ENCODE results near the gene MFAP4.

Gene MFAP4

GRCh38 chr17:19409509-19409908, 22.5 kb upstream of the MFAP4 start:
- no peak for DNase-seq

- DNase-seq = no peak
Measured at GRCh38 chr17:19409066-19409465, 22.1 kb upstream of the MFAP4 start.

GRCh38 chr17:19408346-19408710, 21.3 kb upstream of the MFAP4 start:
- DNase-seq = no peak

DNA sequence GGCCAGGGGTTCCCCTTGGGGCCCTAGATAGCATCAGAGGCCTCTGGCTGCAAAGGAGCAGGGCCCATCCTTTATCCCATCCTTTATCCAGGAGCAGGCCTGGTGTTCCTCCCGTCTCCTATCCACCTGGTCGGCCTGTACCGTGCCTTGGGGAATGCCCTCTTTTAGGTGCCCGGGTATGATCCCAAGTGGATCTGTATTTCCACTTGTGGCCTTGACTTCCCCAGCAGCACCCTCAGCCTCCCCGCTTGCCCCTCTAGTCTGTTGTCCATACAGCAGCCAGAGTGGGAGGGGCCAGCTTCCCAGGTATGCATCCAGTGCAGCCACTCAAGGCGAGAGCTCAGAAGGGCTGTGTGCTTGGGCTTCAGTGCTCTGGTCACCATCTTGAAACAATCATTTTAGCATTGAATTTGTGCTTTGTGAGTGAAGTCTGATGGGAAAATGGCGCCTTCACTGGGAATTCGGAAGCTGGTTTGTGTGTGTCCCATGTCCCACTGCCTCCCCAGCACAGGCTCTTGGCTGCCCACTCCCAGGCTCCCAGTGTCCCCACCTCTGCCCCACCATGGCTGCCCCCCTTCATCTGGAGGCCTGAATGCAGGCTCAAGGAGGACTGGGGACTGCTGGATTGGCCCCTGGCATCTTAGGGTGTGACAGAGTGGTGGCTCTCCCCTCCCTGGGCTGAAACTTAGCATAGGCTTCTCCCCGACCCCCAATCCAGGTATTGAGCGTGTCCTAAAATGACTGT, 20.8 kb upstream of the MFAP4 start:
- no peak for DNase-seq

GRCh38 chr17:19405114-19405513, 18.1 kb upstream of the MFAP4 start:
- no peak for DNase-seq

GRCh38 chr17:19404264-19404663, 17.3 kb upstream of the MFAP4 start:
- no peak for DNase-seq

DNA sequence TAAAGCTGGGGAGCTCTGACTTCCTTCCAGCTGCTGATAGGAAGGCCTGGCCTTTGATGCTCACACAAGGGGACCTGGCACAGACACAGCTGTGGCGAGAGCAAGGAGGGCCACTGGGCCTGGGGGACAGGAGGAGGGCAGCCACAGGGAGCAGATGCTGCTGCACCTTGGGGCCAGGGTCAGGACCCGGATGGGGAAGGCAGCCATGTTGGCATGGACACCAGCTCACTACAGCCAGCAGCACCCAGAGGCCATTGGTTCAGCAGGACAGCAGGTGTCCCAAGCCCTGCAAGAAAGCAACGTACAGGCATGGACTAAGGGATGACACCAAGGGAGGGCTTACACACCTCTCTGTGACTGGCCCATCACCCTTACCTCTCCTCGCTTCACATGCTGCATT, 16.0 kb upstream of the MFAP4 start:
- DNase-seq = no peak

DNA sequence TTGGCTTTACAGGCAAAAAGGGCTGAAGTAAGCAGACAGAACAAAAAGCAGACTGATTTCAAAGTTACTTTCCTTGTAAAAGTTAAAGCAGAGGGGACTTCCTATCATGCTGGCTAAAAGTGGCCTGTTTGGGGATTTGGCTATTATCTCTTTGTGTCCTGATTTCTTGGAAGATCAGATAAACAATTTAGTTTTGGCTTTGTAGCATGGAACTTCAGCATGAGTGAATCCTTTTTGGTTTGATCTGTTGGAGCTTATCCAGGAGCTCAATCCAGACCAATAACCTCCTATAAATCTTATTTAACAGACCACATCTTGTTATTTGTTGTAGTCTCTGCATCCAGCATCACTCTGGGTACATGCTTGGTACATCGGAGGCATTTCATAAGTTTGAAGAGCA, 15.2 kb upstream of the MFAP4 start:
- no peak for DNase-seq

DNA sequence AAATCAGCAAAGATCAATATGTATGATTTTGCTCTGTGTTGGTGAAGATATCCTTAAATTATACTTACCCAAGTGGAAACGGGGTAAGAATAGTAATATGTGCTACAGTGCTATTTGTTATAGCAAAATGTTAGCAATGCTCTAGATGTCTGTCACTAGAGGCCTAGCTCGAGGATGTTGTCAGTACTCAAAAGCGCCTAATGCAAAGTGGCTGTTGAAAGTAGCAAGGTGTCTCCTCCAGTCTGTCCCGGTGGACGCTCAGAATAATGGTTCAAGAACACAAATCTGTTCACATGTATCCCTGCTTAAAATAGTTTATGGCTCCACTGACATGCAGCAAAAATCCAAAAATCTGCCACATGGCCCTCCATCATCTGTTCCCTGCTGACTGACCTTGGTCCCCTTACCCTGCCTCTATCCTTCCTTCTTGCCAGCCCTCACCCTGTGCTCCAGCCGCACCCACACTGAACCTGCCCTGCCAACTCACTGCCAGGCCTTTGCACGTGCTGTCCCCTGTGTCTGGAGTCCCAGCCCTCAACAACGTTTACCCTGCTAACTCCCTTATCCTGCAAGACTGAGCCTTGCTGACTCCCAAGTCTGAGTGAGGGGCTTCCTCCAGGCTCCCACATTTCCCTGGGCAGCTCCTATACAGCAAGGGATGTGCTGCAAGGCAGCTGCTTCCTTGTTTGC, 14.5 kb upstream of the MFAP4 start:
- DNase-seq = no peak

GRCh38 chr17:19399750-19400450, 12.9 kb upstream of the MFAP4 start:
- no peak for DNase-seq

- no peak for DNase-seq
Measured at GRCh38 chr17:19398301-19399181, 11.6 kb upstream of the MFAP4 start.

- no peak for DNase-seq
Measured at GRCh38 chr17:19397556-19398041, 10.6 kb upstream of the MFAP4 start.

DNA sequence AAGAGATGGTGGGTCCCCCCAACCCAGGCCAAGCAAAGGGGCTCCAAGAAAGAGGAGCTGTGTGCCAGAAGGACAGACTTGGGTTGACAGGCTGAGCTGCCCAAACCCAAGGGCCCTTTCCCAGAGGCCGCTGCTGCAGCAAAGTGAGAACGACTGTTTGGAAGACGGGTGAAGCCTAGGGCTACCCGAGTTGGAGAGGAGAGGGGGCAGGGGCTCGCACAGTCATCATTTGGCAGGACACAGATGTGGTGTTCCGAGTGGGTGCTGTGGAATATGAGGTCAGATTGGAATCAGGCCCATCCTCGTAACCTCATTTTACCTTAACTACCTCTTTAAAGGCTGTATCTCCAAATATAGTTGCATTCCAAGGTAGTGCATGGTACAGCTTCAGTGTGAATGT, 5.3 kb upstream of the MFAP4 start:
- DNase-seq = no peak

GRCh38 chr17:19391432-19391831, 4.4 kb upstream of the MFAP4 start:
- DNase-seq = no peak

DNA sequence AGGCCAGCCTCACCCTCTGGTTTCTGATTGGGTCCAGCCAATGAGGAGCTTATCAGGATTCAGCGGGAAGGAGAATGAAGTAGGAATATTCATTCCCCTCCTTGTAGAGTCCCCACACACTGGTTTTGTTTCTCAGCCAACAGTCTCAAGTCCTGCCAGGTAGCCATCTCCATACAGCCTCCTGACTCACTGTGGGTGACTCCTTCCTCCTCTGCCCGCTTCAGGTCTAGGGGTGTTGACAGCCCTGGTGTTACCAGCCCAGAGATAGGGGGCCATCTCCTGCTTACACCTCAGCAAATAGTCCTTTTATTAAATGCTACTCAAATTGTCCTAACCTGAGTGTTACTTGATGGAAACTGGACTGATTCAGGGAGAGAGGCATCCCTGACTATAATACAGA, 4.0 kb upstream of the MFAP4 start:
- DNase-seq = no peak

GRCh38 chr17:19388791-19389785, 2.1 kb upstream of the MFAP4 start:
- DNase-seq = no peak

DNA sequence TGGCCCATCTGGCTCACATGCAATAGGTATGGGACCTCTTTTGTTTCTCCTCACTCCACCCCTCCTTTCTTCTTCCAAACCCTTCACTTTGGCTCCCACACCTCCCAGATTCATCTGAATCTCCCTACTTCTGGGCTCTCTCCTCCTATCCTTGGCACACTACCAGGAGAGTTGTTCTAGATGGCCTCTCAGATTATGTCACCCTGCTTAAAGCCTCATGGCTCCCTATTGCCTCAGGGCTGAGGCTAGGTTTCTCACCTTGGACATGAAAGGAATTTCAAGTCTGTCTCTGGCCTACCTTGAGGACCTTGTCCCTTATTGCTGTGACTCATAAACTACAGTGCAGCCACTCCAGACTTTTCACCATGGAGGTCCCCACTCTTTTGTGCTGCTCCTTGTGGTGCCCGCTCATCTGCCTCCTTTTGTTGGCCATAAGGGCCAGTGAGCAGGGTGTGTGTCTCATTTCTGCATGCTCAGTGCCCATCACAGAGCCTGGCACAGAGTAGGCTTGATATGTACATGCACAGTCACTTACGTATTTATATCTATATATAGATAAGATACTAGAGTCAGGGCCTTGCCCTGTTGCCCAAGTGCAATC, 1.0 kb upstream of the MFAP4 start:
- DNase-seq = no peak

DNA sequence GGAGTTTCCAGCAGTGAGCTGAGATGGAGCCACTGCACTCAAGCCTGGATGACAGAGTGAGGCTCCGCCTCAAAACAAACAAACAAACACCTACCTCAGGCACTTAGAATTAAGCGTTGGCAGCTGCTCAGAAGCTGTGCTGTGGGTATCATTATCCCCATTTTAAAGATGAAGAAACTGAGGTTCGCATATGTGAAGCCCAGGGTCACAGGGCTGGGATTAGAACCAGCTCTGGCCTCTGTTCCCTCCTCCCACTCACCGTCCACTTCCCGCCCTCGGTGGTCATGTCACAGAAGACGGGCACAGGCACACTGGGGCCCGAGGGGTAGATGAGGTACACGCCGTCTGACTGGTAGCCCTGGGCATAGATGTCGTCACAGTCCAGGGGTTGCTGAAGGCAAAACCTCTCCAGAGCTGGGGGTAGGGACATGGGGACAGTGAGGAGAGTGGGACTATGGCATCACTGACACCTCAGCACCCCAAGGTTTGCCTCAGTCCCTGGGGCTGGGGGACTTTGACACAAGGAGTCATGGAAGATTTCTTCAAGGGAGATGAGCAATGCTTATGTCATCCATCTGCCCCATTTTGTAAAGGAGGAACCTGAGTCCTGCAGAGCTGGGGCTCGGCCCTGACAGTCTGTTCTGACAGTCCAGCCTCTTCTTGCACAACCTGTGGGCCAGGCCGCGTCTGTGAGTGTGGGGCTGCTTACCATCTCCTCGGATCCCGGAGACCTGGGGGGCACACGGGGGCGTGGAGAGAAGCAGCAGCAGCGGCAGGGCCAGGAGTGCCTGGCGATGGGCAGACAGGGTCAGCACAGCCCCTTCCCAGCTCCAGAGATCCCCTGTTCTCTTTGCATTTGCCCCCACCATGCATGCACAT, 700 bp downstream of the MFAP4 start:
- no peak for DNase-seq

- no peak for DNase-seq
Measured at GRCh38 chr17:19385521-19385983, 1.4 kb downstream of the MFAP4 start.

Measured in GDM1 (cell line).